Measurements from ENCODE around the gene NMD3.
A peak's percentile ranks its signal among the peaks of the same experiment; 100 is the strongest.
"Not testable (repeated sequence)": the region's sequence is repeated elsewhere in the genome, so short reads cannot be mapped to it uniquely, and the experiment has no call there.

Gene NMD3

DNA sequence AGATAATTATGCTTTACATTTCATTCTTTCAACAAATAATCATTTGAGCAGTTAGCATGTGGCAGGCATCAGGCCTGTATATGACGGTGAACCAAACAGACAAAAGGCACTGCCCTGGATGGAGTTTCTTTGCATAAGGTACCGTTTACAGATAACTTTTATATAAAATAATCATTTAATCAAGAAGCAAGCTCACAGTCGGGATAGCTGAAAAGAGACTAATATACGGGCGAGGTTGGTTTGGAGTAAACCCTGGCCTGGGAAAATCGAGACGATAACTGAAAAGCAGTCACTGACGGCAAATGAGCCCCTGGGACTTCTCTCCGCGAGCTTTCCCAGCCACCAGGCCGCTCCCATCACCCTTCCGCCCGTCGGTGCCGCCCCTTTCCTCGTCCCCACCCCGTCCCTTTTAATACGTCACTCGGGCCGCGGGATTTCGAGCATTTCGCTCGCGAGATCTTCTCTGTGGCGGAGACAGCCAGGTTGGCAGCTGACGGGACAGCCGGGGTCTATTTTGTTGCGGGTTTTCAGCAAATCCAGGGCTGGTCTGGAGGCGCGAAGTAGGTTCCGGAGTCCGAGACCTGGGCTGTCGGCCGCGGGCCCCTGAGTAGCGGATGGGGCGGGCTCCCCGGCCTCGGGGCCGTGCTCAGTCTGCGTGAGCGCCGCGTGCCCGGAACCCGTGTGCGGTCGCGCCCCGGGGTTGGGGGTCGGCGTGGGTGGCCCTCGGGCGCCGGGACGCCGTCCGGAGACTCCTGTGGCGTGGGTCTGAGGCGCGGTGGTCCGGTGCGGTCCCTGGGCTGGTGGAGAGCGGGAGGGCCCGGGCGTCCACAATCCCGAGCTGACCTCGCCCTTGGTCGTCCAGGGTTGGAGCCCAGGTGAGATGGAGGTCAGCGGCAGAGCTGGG is at the start of gene NMD3:
TSS of gene NMD3 (plus strand) at position 462 of the 904 bp plus-strand sequence. CDS start 703 bp downstream, outside the sequence.
- DNase-seq (ENCODE audit: low read depth) = peak; percentile 81

DNA sequence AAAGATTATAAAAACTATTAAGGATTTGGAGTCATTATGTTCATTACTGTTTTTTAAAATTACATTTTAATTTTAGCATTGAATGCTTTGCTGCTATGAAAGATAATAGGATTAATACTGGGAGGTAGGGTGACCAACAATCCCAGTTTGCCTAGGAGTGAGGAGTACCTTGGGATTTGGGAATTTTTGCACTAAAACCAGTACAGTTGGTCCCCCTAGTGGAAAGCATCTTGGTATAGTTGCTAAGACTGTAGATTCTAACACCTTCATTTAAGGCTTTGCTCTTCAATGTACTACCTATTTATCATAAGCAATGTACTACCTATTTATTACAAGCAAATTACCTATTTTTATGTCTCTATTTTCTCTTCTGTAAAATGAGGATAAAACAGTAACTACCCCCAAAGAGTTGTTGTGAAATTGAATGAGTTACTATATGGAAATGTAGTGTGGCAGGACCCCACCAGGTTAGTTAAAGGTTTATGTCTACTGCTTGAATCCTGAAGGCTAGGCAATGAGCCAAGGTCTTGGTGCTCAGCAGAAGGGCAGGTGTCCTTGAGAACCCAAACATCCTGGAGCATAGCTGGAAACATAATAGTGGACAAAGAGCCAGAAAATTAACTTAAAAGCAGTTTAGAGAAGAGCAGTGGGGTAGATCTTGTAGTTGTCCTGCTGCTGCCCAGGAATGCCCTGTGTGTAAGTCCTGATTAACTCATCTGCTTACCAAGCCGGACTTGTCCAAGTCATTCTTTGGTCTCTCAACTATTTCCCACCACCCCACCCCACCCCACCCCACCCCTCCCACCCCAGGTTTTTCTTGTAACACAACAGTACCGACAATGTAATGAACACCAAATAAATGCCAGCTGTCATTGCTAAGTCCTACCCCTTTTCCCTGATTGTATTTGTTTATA is 49.2 kb upstream of the NMD3 start:
- no peak for DNase-seq (ENCODE audit: low read depth)

- no peak for DNase-seq (ENCODE audit: low read depth)
Measured at GRCh38 chr3:161175506-161175905, 45.6 kb upstream of the NMD3 start.

DNA sequence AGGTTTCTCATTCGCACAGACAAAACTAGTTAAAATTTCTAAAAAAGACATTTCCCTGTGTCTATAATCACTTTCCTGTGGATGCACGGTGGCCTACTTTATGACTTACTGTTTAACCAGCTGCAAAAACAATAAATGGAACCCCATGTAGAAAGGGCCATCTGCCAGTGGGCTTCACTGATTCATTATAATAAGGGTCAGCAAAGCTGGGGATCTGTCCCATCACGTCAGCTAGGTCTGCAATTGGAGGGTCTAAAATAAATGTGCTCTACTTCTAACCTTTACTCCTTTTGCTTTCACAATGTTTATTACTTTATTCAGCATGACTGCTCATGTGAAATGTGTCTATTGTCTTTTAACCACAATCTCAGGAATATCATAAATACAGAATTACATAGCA is 43.1 kb upstream of the NMD3 start:
- no peak for DNase-seq (ENCODE audit: low read depth)

GRCh38 chr3:161181371-161181770 is 39.7 kb upstream of the NMD3 start:
- DNase-seq (ENCODE audit: low read depth) = not testable (repeated sequence)

DNA sequence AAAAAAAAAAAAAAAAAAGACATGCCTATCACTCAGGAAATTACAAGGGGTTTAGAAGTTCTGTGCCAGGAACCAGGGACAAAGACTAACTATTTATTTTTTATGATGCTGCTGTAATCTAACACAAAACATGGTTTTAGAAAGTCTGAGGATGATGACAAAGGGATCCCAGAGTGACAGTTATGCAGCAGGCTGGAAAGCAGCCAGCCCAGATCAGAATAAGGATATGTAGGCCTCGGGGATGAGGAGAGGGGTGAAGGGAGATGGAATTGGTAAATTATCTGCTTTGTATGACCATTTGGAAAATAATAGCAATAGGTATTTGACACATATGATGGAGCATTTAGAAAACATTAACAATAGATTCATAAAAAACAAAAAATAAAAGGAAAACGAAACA is 34.1 kb upstream of the NMD3 start:
- no peak for DNase-seq (ENCODE audit: low read depth)

DNA sequence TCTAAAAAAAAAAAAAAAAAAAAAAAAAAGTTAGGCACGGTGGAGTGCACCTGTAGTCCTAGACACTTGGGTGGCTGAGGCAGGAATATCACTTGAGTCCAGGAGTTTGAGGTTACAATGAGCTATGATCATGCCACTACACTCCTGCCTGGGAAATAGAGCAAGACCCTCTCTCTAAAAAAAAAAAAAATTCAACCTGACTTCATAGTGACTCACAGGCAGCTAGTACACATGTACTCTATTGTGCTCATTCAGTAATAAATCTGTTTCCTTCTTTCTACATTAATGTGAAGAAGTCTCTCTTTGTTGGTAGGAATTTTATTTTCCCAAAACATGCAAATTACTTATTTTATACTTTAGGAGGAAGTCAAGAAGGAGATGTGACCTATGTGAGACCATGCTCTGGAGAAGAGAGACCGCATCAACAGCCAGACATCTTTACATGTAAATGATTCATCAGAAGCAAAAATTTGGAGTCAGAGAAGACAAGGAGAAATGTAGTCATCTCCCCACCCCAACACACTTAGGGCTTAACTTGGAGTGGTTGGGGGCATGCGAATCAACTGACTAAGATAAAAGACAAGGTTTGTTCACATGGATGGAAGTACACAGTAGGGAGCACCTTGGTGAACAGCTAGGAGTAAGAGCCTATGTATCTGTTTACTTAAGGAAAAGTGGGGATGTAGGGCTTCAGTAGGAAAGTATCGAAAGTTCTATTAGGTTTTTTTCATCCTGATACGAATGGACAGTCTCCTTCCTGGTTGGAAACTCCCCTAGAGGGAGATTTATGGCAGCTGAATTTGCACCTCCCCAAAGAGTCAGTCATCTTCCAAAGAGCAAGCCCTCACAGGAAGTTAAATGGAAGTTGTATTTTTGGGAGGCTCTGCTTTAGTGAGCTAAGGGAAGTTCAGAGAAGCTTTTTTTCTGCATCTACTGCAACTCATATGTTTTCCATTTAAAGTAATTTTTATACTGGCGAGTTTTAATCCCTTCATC is 23.0 kb upstream of the NMD3 start:
- no peak for DNase-seq (ENCODE audit: low read depth)

DNA sequence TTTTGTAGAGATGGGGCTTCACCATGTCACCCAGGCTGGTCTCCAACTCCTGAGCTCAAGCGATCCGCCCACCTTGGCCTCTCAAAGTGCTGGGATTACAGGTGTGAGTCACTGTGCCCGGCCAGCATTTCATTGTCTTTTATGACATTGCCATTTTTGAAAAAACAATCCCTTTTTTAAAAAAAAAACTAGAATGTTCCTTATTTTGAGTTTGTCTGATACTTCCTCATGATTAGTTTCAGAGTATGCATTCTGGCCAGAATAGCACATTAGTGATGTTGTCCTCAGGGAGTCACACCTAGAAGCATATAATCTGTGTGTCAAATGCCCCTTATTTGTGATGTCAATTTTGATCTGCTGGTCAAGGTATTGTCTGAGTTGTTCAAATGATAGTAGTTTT is 21.2 kb upstream of the NMD3 start:
- no peak for DNase-seq (ENCODE audit: low read depth)

GRCh38 chr3:161203485-161204098 is 17.5 kb upstream of the NMD3 start:
- no peak for DNase-seq (ENCODE audit: low read depth)

- no peak for DNase-seq (ENCODE audit: low read depth)
Measured at GRCh38 chr3:161208931-161209330, 12.2 kb upstream of the NMD3 start.

DNA sequence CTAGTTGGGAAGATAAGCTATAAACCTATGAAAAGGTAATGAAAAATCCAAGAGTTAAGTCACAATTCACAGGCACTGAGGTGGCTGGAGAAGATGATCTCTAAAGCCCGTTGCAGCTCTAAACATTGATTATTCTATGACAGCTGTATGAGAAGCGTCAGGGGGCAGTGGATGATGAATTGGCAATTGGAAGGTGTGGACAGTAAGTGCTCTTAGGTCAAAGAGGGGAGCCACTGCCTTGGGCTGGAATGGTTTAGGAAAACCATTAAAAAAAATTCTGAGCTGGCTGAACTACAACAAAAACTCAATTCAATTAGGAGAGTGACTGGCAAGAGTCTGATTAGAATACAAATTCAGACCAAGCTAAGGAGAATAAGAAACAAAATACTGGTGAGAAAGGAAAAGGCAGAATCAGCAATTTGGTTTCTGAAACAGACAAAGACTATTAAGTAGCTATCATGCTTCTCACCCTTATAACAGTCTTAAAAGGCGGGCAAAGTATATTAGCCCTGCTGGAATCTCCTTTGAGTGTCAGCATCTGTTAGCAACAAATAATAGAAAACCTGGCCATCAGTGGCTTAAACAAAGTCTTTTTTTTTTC is 8.8 kb upstream of the NMD3 start:
- DNase-seq (ENCODE audit: low read depth) = no peak

DNA sequence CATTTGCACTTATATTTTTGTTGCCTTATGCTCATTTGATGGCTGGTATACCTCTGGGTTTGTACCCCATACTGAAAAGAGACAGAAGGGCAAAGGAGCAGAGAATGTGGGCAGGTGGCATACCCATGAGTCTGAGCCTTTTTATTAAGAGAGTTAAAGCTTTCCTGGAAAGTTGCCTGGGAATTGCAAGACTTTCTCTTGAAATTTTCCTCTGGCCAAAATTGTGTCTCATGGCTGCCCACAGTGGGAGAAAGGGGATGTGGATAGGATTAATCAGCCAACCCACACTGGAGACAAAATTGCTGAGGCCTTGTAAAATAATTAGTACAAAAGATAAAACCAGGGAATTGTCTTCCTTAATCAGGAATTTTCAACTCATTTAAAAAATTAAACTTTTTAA is 8.2 kb upstream of the NMD3 start:
- DNase-seq (ENCODE audit: low read depth) = no peak

GRCh38 chr3:161213644-161214043 is 7.5 kb upstream of the NMD3 start:
- DNase-seq (ENCODE audit: low read depth) = no peak

DNA sequence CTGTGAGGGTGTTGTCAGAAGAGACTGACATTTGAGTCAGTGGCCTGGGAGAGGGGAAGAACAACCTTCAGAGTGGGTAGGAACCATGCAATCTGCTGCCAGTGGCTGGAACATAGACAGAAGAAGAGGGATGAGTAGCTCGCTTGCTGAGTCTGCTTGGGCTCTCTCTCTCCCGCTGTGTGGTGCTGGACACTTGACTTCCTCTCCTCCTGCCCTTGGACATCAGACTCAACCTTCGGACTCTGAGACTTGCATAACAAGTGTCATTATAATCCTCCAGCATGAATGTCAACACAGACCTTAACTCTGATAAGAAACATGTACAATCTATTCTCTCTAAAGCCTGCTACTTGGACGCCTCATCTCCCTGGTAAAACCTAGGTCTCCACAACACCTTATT is 5.9 kb upstream of the NMD3 start:
- DNase-seq (ENCODE audit: low read depth) = no peak

DNA sequence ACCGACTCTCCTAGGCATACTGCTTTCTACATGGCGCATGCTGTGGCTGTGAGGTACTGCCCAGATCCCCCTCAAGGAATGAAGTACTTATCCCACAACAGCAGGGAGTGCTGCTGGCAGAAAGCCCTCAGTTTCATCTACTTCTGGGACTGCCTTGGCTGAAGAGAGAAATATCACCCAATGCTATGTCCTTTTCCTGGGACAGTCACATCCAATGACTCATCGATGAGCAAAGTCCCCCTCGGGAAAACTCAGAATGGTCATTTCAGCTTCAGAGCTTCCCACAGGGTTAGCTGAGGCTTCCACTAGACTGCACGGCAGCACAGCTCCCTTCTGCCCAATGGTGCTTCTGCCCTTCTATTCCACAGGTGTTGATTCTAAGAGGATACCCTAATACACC is 3.6 kb upstream of the NMD3 start:
- DNase-seq (ENCODE audit: low read depth) = no peak

DNA sequence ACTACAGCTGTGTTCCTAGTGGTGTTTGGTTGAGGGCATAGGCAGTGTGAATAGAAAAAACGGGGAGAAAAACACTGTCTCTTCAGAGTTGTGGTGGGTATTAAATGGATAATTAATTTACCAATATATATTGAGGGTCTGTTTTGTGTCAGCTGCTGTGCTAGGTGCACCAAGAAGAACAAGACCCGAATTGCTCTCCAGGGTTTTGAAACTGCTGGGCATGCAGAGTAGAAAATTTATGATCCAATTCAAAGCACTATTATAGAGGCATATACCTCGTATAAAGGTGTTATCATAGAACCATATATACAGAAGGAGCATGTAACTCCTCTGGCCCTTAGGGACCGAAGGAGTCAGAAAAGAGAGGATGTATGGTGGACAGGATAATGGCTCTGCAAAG is 1.6 kb upstream of the NMD3 start:
- DNase-seq (ENCODE audit: low read depth) = no peak

- DNase-seq (ENCODE audit: low read depth) = no peak
Measured at GRCh38 chr3:161221806-161222600, 892 bp downstream of the NMD3 start.

- DNase-seq (ENCODE audit: low read depth) = no peak
Measured at GRCh38 chr3:161222662-161223061, 1.6 kb downstream of the NMD3 start.

DNA sequence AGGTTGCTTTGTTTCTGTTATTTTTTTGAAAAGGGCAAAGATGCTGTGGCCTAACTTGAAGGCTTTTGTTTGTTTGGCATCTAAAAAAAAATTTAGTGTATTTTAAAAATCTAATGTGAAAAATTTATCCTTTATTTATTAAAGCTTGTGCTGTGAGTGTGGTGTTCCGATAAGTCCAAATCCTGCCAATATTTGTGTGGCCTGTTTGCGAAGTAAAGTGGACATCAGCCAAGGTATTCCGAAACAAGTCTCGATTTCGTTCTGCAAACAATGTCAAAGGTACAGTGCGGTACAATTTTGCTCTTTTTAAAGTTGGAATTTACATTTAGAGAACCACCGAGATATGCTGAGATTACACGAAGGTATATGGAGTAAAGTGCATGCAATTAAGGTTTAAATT is 3.7 kb downstream of the NMD3 start:
- no peak for DNase-seq (ENCODE audit: low read depth)

DNA sequence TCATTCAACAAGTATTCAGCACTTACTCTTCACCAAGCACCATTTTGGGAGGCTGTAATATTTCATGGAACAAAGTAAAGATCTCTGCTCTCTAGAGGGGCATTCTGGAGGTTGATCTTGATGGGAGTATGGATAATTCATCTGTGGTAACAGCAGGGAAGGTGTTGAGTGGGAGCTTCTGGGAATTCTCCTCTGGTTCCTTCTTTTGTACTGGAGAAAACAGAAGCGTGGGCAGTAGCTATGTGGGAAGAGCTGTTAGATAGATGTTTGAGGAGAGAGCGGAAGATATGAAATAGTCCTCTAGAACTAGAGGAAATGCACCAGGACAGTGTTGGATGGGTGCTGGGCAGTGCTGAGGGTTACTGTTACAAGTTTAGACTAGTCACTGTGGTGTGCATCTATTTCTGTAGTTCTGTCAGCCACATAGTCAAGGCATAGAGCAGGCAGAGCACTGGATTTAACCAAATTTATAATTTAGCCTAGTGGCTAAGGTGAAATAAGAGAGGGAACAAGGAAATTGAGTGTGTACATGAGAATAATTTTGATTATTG is 9.6 kb downstream of the NMD3 start:
- DNase-seq (ENCODE audit: low read depth) = no peak

Data from activated gamma-delta T cell treated with anti-CD3 and anti-CD28 coated beads, Interleukin-2, amount 50 U/mL, for 16 hours (primary cell).